ENCODE results near the gene C1GALT1. TPM values are rescaled to one million over a fixed set of nuclear protein-coding genes. Genes with fewer than 3 reads are reported as not detected.

The C1GALT1 gene
- polyA plus RNA-seq, 1 donor (not counting 4 experiments of a cell fraction or from before 2014, with no cell fraction given) = 44.3 TPM

DNA sequence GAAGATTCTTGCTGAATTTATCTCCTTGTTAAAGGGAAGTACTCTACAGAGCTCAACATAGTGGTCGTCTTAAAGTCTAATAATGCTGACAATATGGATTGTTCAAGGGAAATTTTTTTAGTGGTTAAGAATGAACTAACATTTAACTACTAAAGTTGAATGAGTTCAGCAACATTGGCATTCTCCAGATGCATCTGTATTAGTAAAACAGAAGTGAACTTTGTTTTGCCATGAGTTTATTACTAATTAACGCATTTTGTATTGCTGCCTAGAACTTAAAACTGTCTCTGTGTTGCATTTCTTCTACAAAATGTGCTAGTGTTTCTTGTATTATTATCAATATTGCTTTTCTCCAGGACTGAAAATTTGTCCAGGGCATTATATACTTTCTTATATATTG, 67.5 kb downstream of the C1GALT1 start:
- Histone ChIP-seq H4K20me1 (ENCODE audit: control insufficient read depth, extremely low read depth, insufficient read depth, low read length) (no peaks in the 10 kb centered on the region), H3K27ac (ENCODE audit: control insufficient read depth, insufficient read depth, low read length) (no peak overlapping the region), H3K9ac (ENCODE audit: control insufficient read depth, extremely low read depth, insufficient read depth, low read length) (no peak overlapping the region), H3K27me3 (ENCODE audit: control insufficient read depth, extremely low read depth, insufficient read depth, low read length) (no peaks in the 10 kb centered on the region), H3K9me3 (ENCODE audit: control insufficient read depth, low read depth, low read length) (no peaks in the 10 kb centered on the region), H3K4me2 (ENCODE audit: control insufficient read depth, extremely low read depth, insufficient read depth, low read depth, low read length) (no peak overlapping the region), H3K4me3 (ENCODE audit: control insufficient read depth in 2 of 3, extremely low read depth in 1 of 3, insufficient read depth in 2 of 3, low read depth in 1 of 3, low read length in 3 of 3) (no peak overlapping the region), H2AFZ (ENCODE audit: control insufficient read depth, low read length) (no peak overlapping the region), H3K4me1 (ENCODE audit: control insufficient read depth, extremely low read depth, insufficient read depth, low read length) (no peaks in the 10 kb centered on the region), H3K36me3 (ENCODE audit: control insufficient read depth in 2 of 2, extremely low read depth in 1 of 2, insufficient read depth in 2 of 2, low read length in 2 of 2) (peaks cover 2 to 10% of the 10 kb centered on the region in 2 experiments), H3K9me1 (ENCODE audit: control insufficient read depth, extremely low read depth, insufficient read depth, low read length) (no peaks in the 10 kb centered on the region), H3K79me2 (ENCODE audit: control insufficient read depth, insufficient read depth, low read length) (no peaks in the 10 kb centered on the region)
- DNase-seq (ENCODE audit: low read depth, low spot score) (no peak), FAIRE-seq (no peak)
- dilution Hi-C loops (cut with MboI; ENCODE audit: extremely low pct_ligation_motif_present, low sequenced_read_pairs) = no loop called here
- TF ChIP-seq, protein P1, sequence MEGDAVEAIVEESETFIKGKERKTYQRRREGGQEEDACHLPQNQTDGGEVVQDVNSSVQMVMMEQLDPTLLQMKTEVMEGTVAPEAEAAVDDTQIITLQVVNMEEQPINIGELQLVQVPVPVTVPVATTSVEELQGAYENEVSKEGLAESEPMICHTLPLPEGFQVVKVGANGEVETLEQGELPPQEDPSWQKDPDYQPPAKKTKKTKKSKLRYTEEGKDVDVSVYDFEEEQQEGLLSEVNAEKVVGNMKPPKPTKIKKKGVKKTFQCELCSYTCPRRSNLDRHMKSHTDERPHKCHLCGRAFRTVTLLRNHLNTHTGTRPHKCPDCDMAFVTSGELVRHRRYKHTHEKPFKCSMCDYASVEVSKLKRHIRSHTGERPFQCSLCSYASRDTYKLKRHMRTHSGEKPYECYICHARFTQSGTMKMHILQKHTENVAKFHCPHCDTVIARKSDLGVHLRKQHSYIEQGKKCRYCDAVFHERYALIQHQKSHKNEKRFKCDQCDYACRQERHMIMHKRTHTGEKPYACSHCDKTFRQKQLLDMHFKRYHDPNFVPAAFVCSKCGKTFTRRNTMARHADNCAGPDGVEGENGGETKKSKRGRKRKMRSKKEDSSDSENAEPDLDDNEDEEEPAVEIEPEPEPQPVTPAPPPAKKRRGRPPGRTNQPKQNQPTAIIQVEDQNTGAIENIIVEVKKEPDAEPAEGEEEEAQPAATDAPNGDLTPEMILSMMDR (optimal IDR thresholded peaks at IDR 0.05 in 1 of 3, IDR thresholded peaks at IDR 0.05 in 1 of 3, conservative IDR thresholded peaks at IDR 0.05 in 1 of 3; ENCODE audit: extremely low read depth in 1 of 3, insufficient read depth in 2 of 3, low read length in 3 of 3) = no peak

DNA sequence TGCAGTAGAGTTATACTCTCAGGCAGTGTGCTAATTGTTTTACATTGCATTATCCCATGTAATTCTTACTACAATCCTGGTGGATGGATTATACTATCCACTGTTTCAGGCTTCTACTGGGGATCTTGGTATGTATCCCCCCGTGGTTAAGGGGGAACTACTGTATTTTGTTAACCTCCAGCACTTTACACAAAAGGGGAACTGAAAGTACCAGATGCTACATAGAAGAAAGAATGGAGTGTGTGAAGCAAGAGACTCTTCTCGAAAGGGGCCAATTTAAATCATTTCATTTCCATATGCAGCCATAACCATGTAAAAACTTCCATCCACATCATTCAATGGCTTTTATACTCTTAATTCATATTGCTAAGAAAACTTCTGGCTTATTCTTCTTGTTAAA, 69.4 kb downstream of the C1GALT1 start:
- DNase-seq (ENCODE audit: low read depth, low spot score) (no peak), FAIRE-seq (no peak)
- H3K27me3 ChIP-seq (ENCODE audit: control insufficient read depth, extremely low read depth, insufficient read depth, low read length) = no peaks in the 10 kb centered on the region
- H3K4me1 ChIP-seq (ENCODE audit: control insufficient read depth, extremely low read depth, insufficient read depth, low read length) = no peaks in the 10 kb centered on the region
- H3K9me1 ChIP-seq (ENCODE audit: control insufficient read depth, extremely low read depth, insufficient read depth, low read length) = no peaks in the 10 kb centered on the region
- no peak overlapping the region for H3K9ac ChIP-seq (ENCODE audit: control insufficient read depth, extremely low read depth, insufficient read depth, low read length)
- H2AFZ ChIP-seq (ENCODE audit: control insufficient read depth, low read length) = no peak overlapping the region
- dilution Hi-C loops (cut with MboI; ENCODE audit: extremely low pct_ligation_motif_present, low sequenced_read_pairs) = no loop called here
- H3K9me3 ChIP-seq (ENCODE audit: control insufficient read depth, low read depth, low read length) = no peaks in the 10 kb centered on the region
- no peak overlapping the region for H3K4me3 ChIP-seq (ENCODE audit: control insufficient read depth in 2 of 3, extremely low read depth in 1 of 3, insufficient read depth in 2 of 3, low read depth in 1 of 3, low read length in 3 of 3)
- H3K36me3 ChIP-seq (ENCODE audit: control insufficient read depth in 2 of 2, extremely low read depth in 1 of 2, insufficient read depth in 2 of 2, low read length in 2 of 2) = peaks cover 2 to 5% of the 10 kb centered on the region in 2 experiments
- no peak overlapping the region for H3K27ac ChIP-seq (ENCODE audit: control insufficient read depth, insufficient read depth, low read length)
- no peak for TF ChIP-seq EZH2 (IDR thresholded peaks at IDR 0.05; ENCODE audit: low read length)
- TF ChIP-seq, protein P1 (optimal IDR thresholded peaks at IDR 0.05 in 1 of 3, IDR thresholded peaks at IDR 0.05 in 1 of 3, conservative IDR thresholded peaks at IDR 0.05 in 1 of 3; ENCODE audit: extremely low read depth in 1 of 3, insufficient read depth in 2 of 3, low read length in 3 of 3) = no peak
- H3K79me2 ChIP-seq (ENCODE audit: control insufficient read depth, insufficient read depth, low read length) = no peaks in the 10 kb centered on the region
- H4K20me1 ChIP-seq (ENCODE audit: control insufficient read depth, extremely low read depth, insufficient read depth, low read length) = no peaks in the 10 kb centered on the region
- no peak overlapping the region for H3K4me2 ChIP-seq (ENCODE audit: control insufficient read depth, extremely low read depth, insufficient read depth, low read depth, low read length)

Measured in keratinocyte (primary cell).